Suppressor macrophage (primary cell): ENCODE data around the gene SDC3.

Experiments used
- DNase-seq, 4 experiments: peaks; one replicate each; pipeline ENCODE4 v3.0.0-alpha.2; 2020 to 2022

The SDC3 gene

DNA sequence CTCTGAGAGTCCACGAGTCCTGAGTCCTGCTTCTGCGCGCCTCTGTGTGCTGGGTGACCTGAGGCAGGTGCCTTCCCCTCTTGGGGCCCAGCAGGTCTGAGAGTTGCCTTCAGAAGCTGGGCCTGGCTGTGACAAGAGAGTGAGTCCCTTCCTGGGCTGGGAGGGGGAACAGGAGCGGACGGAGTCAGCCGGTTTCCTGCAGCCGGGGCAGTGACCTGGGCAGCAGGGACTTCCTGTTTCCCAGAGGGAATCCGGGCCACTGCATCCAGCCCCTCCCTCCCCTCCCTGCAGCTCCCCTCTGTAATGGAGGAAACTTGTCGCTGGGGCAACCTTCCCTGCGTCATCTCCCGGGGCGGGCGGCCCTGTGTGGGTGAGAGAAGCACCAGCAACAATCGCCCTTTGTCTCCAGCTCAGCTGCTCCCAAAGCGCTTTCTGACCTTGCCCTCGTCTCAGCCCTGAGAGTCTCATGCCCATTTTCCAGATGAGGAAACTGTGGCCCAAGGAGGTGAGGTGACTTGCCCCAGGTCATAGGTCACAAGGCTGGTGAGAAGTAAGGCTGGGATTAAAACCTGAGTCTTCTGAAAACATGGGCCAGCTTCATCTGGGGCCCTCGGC, 61.1 kb downstream of the SDC3 start:
- peak; percentile 82 to 96 (median 92) for DNase-seq

DNA sequence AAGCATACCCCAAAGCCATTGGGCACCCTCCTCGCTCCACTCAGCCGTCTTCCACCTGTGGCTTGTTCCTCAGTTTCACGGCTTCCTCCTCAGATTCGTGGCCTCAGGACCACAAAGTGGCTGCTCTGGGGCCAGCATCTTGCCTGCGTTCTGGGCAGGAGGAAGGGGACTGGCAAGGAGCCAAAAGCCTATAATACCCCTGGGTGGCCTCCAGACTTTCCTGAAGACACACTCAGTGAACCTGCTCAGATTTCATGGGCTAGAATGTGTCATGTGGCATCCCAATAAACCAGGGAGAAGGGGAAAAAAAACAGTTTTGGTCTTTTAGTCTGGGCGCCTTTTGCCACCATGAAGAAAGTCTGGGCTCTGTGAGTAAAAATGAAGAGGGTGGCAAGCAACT, 62.0 kb downstream of the SDC3 start:
- no peak for DNase-seq

DNA sequence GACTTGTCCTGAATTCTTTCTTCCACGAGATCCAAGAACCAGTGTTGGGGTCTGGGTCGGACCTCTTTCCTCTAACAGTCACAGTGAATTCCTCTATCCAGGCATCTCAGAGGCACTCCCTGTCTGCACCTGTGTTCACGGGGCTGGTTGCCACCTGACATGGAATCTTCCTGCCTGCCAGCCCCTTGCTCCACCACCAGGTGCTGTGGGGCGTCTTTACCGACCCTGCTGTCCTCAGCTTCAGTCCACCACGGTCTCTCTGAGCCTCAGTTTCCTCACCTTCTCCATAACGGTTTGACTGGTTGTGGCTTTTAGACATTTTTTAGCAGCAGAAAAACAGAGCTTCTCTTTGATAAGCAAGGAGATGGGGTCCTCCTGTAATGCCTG, 62.7 kb downstream of the SDC3 start:
- no peak for DNase-seq

DNA sequence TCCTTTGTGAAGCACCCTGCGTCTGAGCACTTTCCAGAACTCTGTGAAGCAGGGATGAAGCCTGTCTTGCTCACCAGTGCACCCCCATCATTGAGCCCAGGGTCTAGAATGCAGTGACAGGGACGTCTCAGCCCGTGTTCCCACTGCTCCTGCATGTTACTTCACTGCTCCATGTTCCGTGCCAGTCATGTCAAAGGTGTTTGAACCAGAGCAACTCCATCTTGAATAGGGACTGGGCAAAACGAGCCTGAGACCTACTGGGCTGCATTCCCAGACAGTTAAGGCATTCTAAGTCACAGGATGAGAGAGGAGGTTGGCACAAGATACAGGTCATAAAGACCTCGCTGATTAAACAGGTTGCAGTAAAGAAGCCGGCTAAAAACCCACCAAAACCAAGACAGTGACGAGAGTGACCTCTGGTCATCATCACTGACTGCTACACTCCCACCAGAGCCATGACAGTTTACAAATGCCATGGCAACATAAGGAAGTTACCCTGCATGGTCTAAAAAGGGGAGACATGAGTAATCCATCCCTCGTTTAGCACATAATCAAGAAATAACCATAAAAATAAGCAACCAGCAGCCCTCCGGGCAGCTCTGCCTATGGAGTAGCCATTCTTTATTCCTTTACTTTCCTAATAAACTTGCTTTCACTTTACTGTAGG, 63.2 kb downstream of the SDC3 start:
- DNase-seq = peak in 1 of 4 experiments; percentile 50

DNA sequence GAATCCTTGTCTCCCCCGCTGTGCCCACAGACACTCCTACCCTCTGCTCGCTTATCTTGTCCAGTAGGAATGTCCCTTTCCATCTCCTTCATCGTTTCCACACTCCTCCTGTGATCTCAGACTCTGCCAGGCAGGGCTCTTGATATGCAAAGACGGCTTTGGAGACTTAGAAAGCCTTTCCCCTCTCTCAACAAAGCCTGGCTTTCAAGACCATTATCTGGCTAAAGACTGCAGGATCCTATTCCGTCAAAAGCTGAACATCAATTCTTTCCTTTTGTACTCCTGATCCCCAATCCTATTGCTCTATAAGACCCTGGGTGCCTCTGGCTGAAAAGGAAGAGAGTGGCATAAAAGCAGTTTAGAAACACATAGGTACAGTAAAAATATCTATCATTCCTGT, 63.9 kb downstream of the SDC3 start:
- no peak for DNase-seq

DNA sequence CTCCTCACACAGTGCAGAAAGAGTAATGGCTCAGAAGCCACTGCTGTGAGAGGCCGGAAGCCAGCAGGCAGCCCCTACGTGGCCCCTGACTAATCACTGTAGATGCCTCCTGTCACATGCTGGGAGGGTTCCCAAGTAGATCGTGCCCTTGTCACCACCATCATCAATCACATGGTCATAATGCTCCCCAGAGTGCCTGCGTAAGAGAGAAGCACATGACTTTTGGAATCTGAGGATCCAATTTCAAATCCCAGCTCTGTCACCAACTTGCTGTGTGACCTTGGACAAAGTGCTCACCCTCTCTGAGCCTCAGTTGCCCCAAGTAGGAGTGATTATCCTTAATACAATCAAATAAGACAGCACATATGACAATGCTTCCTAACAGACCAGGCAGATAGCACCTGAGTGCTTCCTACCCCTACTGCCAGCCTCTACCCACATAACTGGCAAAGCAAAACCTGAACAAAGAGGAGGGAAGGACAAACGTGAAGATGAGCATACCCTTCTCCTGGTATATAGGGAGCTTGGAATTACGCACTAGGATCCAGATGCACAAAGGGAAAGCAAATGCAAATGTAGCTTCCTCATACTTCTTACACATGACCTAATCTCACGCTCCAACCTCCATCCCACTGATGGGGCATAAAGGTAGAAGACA, 65.7 kb downstream of the SDC3 start:
- DNase-seq = peak in 2 of 4 experiments; percentile 30 to 62

DNA sequence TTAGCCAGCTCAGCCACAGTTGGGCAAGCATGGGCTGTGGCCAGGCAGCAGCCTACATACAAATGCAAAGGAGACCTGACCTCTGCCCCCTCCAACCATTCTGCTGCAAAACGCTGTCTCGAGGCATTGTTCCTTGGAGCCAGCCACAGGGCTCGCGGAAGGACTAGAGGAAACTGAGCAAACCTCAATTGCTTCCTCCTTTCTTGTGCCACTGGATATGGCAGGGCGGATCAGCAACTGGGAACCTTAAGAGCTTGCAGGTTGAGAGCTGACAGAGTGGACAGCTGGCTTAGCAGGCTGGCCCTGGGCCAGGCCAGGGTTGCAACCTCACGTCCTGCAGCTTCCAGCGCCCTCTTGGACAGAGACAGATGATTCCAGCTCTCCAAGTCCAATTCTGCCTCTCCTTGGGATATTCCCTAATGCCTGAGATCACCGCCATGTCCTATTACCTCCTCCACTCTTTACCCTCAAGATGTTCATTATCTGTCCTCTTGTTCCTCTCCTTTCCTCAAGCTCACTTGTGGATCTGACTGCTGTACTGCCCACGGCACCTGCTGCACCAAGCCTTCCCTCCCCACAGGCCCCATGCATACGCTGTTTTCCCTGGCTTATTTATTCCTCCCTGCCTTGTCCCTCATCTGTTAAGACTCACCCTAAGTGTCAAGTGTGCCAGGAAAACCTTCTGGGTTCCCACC, 67.5 kb downstream of the SDC3 start:
- DNase-seq = peak; percentile 87 to 91 (median 90)

DNA sequence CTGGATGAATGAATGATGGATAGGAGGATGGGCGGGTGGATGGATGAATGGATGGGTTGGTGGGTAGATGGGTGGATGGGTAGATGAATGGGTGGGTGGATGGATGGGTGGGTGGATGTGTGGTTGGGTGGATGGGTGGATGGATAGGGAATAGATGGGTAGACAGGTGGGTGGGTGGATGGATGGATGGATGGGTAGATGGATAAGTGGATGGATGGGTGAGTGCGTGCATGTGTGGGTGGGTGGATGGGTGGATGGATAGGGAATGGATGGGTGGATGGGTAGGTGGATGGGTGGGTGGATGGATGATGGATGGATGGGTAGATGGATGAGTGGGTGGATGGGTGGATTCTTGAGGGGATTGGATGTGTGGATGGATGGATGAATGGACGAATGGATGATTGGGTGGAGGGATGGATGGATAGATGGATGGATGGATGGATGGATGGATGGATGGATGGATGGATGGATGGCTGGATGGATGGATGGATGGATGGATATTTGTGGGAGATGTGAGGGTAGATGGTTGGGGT, 68.7 kb downstream of the SDC3 start:
- DNase-seq = no peak

DNA sequence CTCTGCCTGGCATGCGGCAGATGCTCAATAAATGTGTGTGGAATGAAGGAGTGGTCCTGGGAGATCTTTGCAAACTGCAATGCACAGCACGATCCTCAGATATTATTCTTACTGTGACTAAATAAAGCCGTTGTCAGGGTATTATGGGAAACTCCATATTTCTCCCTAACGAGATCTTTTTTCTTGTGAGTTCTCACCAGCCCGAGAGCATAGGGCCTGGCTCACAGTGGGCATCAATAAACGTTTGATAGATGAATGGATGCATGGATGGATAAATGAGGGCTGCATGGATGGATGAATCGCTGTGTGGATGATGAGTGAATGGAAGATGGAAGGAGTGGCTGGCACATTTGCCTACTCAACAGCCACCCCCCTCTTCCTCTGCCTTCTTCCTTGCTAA, 69.6 kb downstream of the SDC3 start:
- DNase-seq = no peak

DNA sequence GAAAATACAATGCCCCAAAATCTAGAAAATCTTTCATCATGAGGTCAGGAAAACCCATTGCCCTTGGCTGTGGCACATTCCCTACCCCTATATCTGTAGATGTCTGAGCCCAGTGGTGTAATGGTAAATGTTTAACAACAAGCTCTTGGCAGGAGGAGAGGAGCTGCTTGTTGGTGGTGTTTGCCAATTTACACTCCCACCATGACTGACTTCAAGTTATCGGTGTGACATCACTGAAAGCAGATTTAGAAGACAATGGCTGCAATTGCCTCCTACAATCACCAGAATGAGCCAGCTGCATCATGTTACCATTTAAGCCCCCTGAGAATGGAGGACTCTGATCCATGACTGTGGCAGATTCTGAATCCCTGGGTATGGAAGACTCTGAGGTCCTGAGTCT, 70.9 kb downstream of the SDC3 start:
- DNase-seq = no peak

DNA sequence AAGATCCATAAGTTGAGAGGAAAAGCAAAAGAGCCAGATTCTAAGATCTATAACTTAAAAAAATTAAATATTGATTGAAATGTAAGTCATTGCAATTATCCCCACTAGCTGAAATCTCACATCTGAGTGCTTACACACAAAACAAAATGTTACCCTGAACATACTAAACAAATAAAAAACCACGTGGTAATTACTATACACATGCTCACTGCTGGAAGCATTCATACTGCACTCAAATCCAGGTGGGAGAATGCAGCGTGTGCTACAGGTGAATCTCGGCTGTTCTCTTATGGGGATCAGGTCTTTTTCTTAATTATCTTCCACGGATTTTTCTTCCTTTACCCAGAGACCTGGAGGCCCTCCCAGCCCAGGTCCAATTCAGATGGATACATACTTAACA, 74.3 kb downstream of the SDC3 start:
- DNase-seq = no peak

DNA sequence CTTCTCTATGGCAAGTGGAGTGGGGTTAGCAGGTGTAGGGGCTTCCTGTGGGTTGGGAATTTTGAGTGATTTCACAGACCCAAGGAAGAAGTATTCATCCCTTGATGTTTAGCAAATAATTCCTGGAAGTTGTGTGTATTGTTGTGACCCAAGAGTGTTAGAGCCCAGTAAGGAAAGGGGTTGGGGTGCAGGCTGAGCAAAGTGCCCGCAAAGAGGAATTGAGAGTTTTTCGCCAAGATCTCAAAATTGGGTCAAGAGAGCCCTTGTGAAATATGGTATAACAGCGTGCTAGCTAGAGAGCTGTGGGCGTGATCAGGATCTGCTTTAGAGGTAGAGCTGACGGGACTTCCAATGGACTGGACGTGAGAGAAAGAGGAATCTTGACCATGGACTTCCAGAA, 78.0 kb downstream of the SDC3 start:
- DNase-seq = peak; percentile 77 to 88 (median 82)

DNA sequence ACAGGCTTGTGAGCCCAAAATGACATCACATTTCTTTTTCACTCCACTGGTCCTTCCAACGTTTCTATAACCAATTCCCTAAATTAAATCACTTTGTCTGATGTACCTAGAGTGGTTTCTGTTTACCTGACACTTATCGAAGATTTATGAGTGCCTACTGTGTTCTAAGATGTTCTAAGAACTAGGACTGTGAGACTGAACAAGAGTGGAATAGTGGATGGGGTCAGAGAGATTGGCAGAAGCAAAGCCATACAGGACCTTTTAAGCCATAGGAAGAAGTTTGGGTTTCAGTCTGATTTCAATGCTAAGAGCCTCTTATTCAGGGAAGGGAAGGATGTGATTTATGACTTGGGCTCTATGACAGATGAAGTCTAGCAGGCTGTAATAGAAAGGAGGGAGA, 78.7 kb downstream of the SDC3 start:
- DNase-seq = no peak

DNA sequence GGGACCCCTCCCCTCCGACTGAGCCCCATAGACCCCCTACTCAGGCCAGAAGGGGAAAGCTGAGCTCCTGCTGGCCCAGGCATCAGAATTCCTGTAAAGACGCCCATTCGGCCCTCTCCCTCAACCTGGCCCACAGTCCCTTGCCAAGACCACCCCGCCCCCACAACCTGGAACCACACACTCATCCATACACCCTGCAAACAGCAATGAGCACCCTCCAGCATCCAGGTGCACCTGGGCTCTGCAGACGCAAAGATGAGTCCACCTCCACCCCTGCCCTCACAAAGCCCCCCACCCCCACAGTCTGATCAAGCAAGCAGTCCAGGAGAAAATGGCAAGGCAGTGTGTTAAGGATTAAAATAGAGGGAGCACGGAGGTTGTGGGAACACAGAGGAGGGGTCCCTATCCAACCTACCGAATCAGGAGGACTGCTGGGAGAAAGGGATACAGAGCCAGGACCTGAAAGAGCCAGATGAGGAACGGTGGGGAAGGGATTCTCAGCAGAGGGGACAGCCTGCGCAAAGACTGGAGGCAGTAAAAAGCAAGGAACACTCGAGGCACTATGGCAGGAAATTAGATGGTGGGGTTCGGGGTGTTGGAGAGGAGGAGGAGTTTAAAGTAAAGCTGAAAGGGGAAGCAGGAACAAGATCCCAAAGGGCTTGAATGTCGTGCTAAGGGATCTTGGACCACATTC, 83.7 kb downstream of the SDC3 start:
- DNase-seq = no peak

DNA sequence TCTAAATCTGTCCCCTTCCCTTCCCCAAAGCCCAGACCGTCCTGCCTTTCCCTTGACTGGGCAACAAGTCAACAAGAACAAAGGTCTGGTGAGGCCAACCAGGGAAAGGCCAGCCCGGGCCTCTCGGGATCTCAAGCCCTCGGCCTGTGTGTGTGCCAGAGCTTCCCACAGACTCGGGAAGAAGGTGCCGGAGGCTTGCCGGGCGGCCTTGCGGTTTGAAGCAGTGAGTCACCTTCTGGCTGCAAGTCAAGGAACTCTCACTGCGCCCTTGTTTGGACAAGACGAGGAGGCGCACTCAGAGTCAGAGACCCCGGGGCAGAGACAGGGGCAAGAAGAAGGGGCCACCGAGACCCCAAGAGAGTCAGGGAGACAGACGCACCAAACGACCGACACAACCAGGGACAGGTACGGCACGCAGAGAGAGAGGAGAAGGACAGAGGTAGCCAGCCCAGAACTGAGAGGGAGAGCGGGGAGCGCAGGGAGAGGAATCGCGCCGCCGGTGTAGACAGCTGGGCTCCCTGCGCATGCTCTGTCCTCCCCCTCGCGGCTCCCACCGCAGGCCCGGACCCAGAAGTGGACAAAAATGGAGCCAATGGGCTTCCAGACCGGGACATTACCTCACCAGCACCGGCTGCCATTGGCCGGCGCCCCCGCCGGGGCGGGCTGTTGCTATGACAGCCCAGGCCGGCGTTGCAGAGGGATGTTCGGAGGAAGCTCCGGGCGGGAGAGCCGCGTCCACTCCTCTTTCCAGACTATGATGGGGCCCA, 84.4 kb downstream of the SDC3 start:
- DNase-seq = peak; percentile 92 to 95 (median 94)

DNA sequence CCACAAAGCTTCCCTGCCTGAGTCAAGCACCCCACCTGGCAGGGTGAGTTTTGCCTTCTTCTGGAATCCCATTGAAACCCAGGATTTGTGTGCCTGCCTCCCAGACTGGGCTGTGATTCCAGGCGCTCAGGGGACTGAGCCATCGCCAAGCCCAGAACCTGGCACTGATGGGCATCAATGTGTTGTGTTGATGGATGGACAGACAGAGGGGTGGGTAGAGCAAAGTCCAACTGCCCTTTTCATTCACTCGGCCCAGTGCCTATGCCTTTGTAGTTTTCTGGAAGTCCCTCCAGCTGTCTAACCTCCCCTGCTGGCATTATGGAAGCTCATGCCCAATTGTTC, 85.0 kb downstream of the SDC3 start:
- no peak for DNase-seq

DNA sequence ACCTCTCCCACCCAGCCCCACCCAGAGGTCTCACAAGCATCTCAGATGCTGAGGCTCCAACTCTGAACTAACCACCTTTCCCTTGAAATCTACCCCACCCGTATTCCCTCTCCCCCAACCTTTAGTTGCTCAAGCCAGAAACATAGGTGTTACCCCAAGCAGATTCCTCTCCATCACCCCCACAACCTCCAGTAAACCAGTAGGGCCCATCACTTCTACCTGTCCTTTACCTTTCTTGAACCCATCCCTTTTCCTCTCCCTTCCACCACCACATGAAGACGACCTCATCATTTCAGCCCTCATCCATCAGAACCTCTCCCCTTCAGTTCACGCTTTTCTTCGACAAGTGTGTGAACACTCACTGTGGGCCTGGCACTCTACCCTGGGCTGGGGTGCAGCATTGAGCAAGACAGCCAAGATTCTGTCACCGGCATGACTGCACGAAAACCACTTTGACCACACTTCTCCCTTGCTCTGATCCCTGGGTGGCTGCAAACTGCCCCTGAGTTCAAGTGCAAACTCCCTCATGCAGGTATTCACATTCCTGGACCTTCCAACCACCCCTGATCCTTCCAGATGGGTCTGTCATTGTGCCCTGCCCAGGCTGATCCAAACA, 85.5 kb downstream of the SDC3 start:
- peak; percentile 46 to 65 (median 58) for DNase-seq

DNA sequence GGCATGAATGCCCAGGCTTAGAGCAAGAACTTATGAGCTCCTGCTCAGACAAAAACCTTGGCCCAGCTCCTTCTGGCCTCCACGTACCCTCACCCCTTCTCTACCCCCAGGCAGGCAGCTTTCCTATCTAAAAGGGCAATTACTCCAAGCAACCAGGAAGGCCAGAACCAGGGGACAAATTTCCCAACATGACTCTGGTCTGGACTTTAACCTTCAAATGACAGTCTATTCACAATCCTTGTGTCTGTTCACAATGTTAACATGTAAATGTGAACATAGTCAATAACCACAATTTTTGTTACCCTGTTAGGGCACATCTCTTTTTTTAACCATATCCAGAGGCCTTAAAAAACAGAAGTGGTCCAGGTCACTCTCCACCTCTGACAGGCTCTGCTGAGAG, 86.6 kb downstream of the SDC3 start:
- DNase-seq = peak in 1 of 4 experiments; percentile 24

DNA sequence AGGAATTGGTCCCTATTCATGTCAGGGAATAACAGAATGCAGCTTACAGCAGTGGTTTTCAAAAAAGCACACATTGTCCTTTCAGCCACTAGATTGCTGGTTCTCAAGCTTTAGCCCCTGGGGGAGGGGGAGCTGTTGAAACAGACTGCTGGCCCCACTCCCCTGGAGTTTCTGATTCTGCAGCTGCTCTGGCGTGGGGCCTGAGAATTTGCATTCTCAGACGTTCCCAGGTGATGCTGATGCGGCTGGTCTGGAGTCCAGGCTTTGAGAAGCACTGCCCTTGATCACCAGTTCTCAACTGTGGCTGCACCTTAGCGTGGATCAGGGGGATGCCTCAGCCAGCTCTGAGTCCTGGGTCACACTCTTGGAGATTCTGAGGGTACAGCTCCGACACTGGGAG, 88.3 kb downstream of the SDC3 start:
- no peak for DNase-seq
